HCT116 (cell line): ENCODE data around the gene ABCD1. TPM values are rescaled to one million over a fixed set of nuclear protein-coding genes. Genes with fewer than 3 reads are reported as not detected.

Experiments
- ATAC-seq: fragments of 200-7000 bp; cut with Tn5 transposase; 2 replicates; pipeline ENCODE4 v1.9.1; 2020; ENCODE audit warnings: mild to moderate bottlenecking, moderate library complexity
- BruUV-seq: library from RNA; stranded (reverse); fragments of 400-500 nt; replicated peaks from 2 replicates; lab custom pipeline; 2021; lab: Mats Ljungman, UMichigan
- CTCF ChIA-PET: fragments of 300-600 bp; sonication (Branson Sonifier 250); formaldehyde crosslinking; loops from one replicate; lab custom pipeline; 2021; ENCODE audit warnings: antibody characterized with exemption; lab: Charles Lee
- POLR2A ChIA-PET: fragments of 300-600, 350-600 bp; sonication (Branson Sonifier 250); formaldehyde crosslinking; loops from one replicate; lab custom pipeline; 2021; ENCODE audit warnings: antibody characterized with exemption; lab: Charles Lee
- RAD21 ChIA-PET, 2 experiments: fragments of 300-600 bp; sonication (Branson Sonifier 250); formaldehyde crosslinking; loops; one replicate each; lab custom pipeline; 2023; ENCODE audit warnings: low total read pairs in 2 of 2; ENCODE audit not compliant: uncharacterized antibody in 2 of 2, unreplicated experiment in 2 of 2, low non-redundant PET in 1 of 2; lab: Charles Lee
- DNase-seq: peaks from one replicate; pipeline ENCODE4 v3.0.0-alpha.2; 2010; ENCODE audit warnings: low read depth, low spot score
- H2AFZ ChIP-seq: fragments of 200-600 bp; shearing (Covaris generic), sonication (generic); 2 replicates; pipeline ENCODE4 v1.6.1; 2017; ENCODE audit warnings: low read depth, mixed run types, mixed read lengths, antibody characterized with exemption, low read length; ENCODE audit not compliant: poor library complexity, severe bottlenecking
- H3K27ac ChIP-seq: 2 replicates; pipeline ENCODE4 v1.5.1; 2012; ENCODE audit warnings: low read depth, low read length
- H3K27me3 ChIP-seq: fragments of 200-600 bp; sonication (generic); 2 replicates; pipeline ENCODE4 v1.6.1; 2016; ENCODE audit warnings: mixed run types, low read length, mixed read lengths; ENCODE audit not compliant: insufficient read depth
- H3K36me3 ChIP-seq, 2 experiments: fragments of 200-500 bp in 1 of 2; fragments of 200-600 bp in 1 of 2; sonication (Bioruptor generic) in 1 of 2; sonication (generic) in 1 of 2; 2 replicates each; pipeline versions ENCODE4 v1.5.1 to v1.6.1; 2014 to 2016; ENCODE audit warnings: low read length in 2 of 2, inconsistent platforms in 1 of 2, mixed read lengths in 1 of 2, mixed run types in 1 of 2; ENCODE audit not compliant: insufficient read depth in 2 of 2, control insufficient read depth in 1 of 2
- H3K4me1 ChIP-seq, 2 experiments: fragments of 200-600 bp in 1 of 2; sonication (generic) in 1 of 2; 2 replicates each; pipeline versions ENCODE4 v1.5.1 to v1.6.1; 2012 to 2017; ENCODE audit warnings: low read length in 2 of 2, inconsistent platforms in 1 of 2, mild to moderate bottlenecking in 1 of 2, mixed read lengths in 1 of 2, mixed run types in 1 of 2, moderate library complexity in 1 of 2; ENCODE audit not compliant: insufficient read depth in 2 of 2, control insufficient read depth in 1 of 2
- H3K4me2 ChIP-seq: fragments of 200-600 bp; sonication (generic); 2 replicates; pipeline ENCODE4 v1.6.1; 2017; ENCODE audit warnings: mixed run types, low read length, mixed read lengths
- H3K4me3 ChIP-seq, 2 experiments: fragments of 200-600 bp in 1 of 2; sonication (generic) in 1 of 2; replicated peaks in 1 of 2; 2 replicates each; pipeline ENCODE4 v1.5.1; 2011 to 2016; ENCODE audit warnings: low read length in 2 of 2, control low read depth in 1 of 2, low read depth in 1 of 2, mild to moderate bottlenecking in 1 of 2, mixed read lengths in 1 of 2, mixed run types in 1 of 2
- H3K79me2 ChIP-seq: fragments of 200-600 bp; sonication (generic); 2 replicates; pipeline ENCODE4 v1.6.1; 2017; ENCODE audit warnings: mild to moderate bottlenecking, mixed run types, low read length, moderate library complexity, mixed read lengths; ENCODE audit not compliant: insufficient read depth
- H3K9ac ChIP-seq: fragments of 200-600 bp; sonication (generic); 2 replicates; pipeline ENCODE4 v1.6.1; 2016; ENCODE audit warnings: low read length, mixed read lengths
- H3K9me2 ChIP-seq: fragments of 200-600 bp; sonication (generic), shearing (Covaris generic); 2 replicates; pipeline ENCODE4 v1.6.1; 2017; ENCODE audit warnings: mixed run types, mild to moderate bottlenecking, moderate library complexity; ENCODE audit not compliant: insufficient read depth
- H3K9me3 ChIP-seq, 2 experiments: fragments of 200-500 bp in 1 of 2; fragments of 200-600 bp in 1 of 2; sonication (Bioruptor generic) in 1 of 2; sonication (generic) in 1 of 2; 2 replicates each; pipeline ENCODE4 v1.6.1; 2014 to 2017; ENCODE audit warnings: low read length in 2 of 2, mixed read lengths in 2 of 2, inconsistent platforms in 1 of 2, low read depth in 1 of 2, mild to moderate bottlenecking in 1 of 2, mixed run types in 1 of 2, moderate library complexity in 1 of 2; ENCODE audit not compliant: control insufficient read depth in 1 of 2, insufficient read depth in 1 of 2
- H4K20me1 ChIP-seq: fragments of 200-600 bp; sonication (generic), shearing (Covaris generic); 2 replicates; pipeline ENCODE4 v1.6.1; 2017; ENCODE audit warnings: mixed run types, mild to moderate bottlenecking, moderate library complexity; ENCODE audit not compliant: insufficient read depth
- CBX3 ChIP-seq: IDR thresholded peaks from 2 replicates; pipeline ENCODE4 v1.6.1; 2012; ENCODE audit warnings: low read depth
- CEBPB ChIP-seq: IDR thresholded peaks from 2 replicates; pipeline ENCODE4 v1.6.1; 2012; ENCODE audit warnings: low read depth
- RAD21 ChIP-seq: IDR thresholded peaks from 2 replicates; pipeline ENCODE4 v1.6.1; 2012; ENCODE audit warnings: low read depth, mild to moderate bottlenecking
- YY1 ChIP-seq: IDR thresholded peaks from 2 replicates; pipeline ENCODE4 v1.6.1; 2011; ENCODE audit warnings: low read length, low read depth, moderate library complexity, mild to moderate bottlenecking; ENCODE audit not compliant: insufficient replicate concordance; ENCODE audit errors: extremely low read depth
- intact Hi-C: fragments of 100-400 bp; cut with micrococcal nuclease; formaldehyde crosslinking; loops from 2 replicates; pipeline ENCODE4 v1.10.0; 2022
- total RNA-seq: library from RNA; stranded (reverse); gene quantifications from one replicate; pipeline ENCODE4 v1.2.1, GENCODE V29; 2021; ENCODE audit not compliant: unreplicated experiment
- TF ChIP-seq, protein P1 (sequence below), 3 experiments: fragments of 200-600 bp in 1 of 3; sonication (generic) in 1 of 3; IDR thresholded peaks in 2 of 3; conservative IDR thresholded peaks in 1 of 3; 2 replicates each; pipeline ENCODE4 v1.5.1; 2012 to 2017; ENCODE audit warnings: low read depth in 2 of 3, low read length in 2 of 3, antibody characterized with exemption in 1 of 3, borderline replicate concordance in 1 of 3, control low read depth in 1 of 3, mild to moderate bottlenecking in 1 of 3, mixed read lengths in 1 of 3, mixed run types in 1 of 3, moderate library complexity in 1 of 3; ENCODE audit not compliant: insufficient read depth in 1 of 3
- TF ChIP-seq, protein P2 (sequence below): IDR thresholded peaks from 2 replicates; pipeline ENCODE4 v1.6.1; 2012
- TF ChIP-seq, protein P3 (sequence below): IDR thresholded peaks from 2 replicates; pipeline ENCODE4 v1.6.1; 2012; ENCODE audit warnings: low read depth

Gene ABCD1
- total RNA-seq, 1 experiment from 2014 or later: 7.1 TPM

DNA sequence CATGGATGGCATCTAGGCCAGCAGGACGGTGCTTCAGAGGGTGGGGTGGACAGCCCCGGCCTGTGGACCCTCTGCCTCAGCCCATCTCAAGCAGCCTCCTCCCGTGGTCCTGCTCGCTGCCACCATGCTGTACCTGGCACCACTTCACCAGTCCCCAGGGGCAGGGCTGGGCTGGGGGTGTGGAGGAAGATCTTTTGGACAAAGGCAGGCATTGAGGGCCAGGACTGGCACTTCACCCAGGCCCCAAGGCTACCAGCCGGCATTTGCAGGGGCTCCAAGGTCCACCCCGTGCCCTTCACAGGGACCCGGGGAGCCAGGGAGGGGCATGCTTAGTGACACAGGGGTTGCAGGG lies 40.1 kb downstream of the ABCD1 start:
- Histone ChIP-seq H4K20me1 (no peaks in the 10 kb centered on the region), H3K4me2 (peak overlapping the region; percentile 79), H3K36me3 (no peaks in the 10 kb centered on the region), H3K79me2 (no peaks in the 10 kb centered on the region), H3K9me2 (no peaks in the 10 kb centered on the region), H3K27me3 (no peaks in the 10 kb centered on the region), H3K27ac (no peak overlapping the region), H3K9ac (no peak overlapping the region), H3K9me3 (no peaks in the 10 kb centered on the region), H2AFZ (no peak overlapping the region), H3K4me1 (peaks cover 0 to 10% of the 10 kb centered on the region in 2 experiments; a peak in 2 of 4 replicates), H3K4me3 (no peak overlapping the region; a peak in 1 of 4 replicates)
- intact Hi-C loops: loop anchor here (1.0 to 2.0 kb wide), 3 partner anchors 120 to 188 kb away; no protein-coding TSS in a partner anchor
- ChIA-PET CTCF (no interaction called here), RAD21 (no interaction called here), POLR2A (no interaction called here)
- ATAC-seq: no peak
- BruUV-seq: no TSS peak
- TF ChIP-seq YY1 (no peak), RAD21 (no peak), CBX3 (no peak), CEBPB (no peak)
- TF ChIP-seq, protein P1, sequence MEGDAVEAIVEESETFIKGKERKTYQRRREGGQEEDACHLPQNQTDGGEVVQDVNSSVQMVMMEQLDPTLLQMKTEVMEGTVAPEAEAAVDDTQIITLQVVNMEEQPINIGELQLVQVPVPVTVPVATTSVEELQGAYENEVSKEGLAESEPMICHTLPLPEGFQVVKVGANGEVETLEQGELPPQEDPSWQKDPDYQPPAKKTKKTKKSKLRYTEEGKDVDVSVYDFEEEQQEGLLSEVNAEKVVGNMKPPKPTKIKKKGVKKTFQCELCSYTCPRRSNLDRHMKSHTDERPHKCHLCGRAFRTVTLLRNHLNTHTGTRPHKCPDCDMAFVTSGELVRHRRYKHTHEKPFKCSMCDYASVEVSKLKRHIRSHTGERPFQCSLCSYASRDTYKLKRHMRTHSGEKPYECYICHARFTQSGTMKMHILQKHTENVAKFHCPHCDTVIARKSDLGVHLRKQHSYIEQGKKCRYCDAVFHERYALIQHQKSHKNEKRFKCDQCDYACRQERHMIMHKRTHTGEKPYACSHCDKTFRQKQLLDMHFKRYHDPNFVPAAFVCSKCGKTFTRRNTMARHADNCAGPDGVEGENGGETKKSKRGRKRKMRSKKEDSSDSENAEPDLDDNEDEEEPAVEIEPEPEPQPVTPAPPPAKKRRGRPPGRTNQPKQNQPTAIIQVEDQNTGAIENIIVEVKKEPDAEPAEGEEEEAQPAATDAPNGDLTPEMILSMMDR (IDR thresholded peaks at IDR 0.05 in 2 of 3, conservative IDR thresholded peaks at IDR 0.05 in 1 of 3; ENCODE audit: borderline replicate concordance in 1 of 3, insufficient read depth in 1 of 3, low read depth in 2 of 3, low read length in 2 of 3): no peak
- TF ChIP-seq, protein P2, sequence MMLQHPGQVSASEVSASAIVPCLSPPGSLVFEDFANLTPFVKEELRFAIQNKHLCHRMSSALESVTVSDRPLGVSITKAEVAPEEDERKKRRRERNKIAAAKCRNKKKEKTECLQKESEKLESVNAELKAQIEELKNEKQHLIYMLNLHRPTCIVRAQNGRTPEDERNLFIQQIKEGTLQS: no peak
- TF ChIP-seq, protein P3, sequence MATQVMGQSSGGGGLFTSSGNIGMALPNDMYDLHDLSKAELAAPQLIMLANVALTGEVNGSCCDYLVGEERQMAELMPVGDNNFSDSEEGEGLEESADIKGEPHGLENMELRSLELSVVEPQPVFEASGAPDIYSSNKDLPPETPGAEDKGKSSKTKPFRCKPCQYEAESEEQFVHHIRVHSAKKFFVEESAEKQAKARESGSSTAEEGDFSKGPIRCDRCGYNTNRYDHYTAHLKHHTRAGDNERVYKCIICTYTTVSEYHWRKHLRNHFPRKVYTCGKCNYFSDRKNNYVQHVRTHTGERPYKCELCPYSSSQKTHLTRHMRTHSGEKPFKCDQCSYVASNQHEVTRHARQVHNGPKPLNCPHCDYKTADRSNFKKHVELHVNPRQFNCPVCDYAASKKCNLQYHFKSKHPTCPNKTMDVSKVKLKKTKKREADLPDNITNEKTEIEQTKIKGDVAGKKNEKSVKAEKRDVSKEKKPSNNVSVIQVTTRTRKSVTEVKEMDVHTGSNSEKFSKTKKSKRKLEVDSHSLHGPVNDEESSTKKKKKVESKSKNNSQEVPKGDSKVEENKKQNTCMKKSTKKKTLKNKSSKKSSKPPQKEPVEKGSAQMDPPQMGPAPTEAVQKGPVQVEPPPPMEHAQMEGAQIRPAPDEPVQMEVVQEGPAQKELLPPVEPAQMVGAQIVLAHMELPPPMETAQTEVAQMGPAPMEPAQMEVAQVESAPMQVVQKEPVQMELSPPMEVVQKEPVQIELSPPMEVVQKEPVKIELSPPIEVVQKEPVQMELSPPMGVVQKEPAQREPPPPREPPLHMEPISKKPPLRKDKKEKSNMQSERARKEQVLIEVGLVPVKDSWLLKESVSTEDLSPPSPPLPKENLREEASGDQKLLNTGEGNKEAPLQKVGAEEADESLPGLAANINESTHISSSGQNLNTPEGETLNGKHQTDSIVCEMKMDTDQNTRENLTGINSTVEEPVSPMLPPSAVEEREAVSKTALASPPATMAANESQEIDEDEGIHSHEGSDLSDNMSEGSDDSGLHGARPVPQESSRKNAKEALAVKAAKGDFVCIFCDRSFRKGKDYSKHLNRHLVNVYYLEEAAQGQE: no peak
- DNase-seq: no peak
